Body of pancreas (tissue), 4 donors: Measurements from ENCODE around the gene RAD51B. TPM values are rescaled to one million over a fixed set of nuclear protein-coding genes. Genes with fewer than 3 reads are reported as not detected.
A peak's percentile ranks its signal among the peaks of the same experiment; 100 is the strongest.

Source experiments
- ATAC-seq: fragments of 150-250 bp; one replicate; pipeline ENCODE4 v1.9.1; 2016
- DNase-seq, 4 donors: peaks; one replicate each; pipeline ENCODE4 v3.0.0-alpha.2; 2019
- H3K27ac ChIP-seq, 4 donors: fragments of 200-600 bp; sonication (generic); 1 replicate in 3 of 4; 2 replicates in 1 of 4; pipeline versions ENCODE4 v1.5.1 to v1.6.1; 2016 to 2019; ENCODE audit warnings: mild to moderate bottlenecking in 1 of 4, mixed read lengths in 1 of 4, moderate library complexity in 1 of 4
- H3K27me3 ChIP-seq, 2 donors: fragments of 200-600 bp; sonication (generic); one replicate each; pipeline ENCODE4 v1.6.0; 2016; ENCODE audit warnings: mild to moderate bottlenecking in 1 of 2
- H3K36me3 ChIP-seq, 2 donors: fragments of 200-600 bp; sonication (generic); replicated peaks in 1 of 2; 2 replicates each; pipeline ENCODE4 v1.5.1; 2016; ENCODE audit warnings: low read depth in 2 of 2; ENCODE audit not compliant: insufficient read depth in 1 of 2
- H3K4me1 ChIP-seq: fragments of 200-600 bp; sonication (generic); one replicate; pipeline ENCODE4 v1.6.0; 2016
- H3K4me3 ChIP-seq, 2 donors: fragments of 200-600 bp; sonication (generic); 1 replicate in 1 of 2; 2 replicates in 1 of 2; pipeline ENCODE4 v1.5.1; 2016 to 2019
- H3K9me3 ChIP-seq, 3 donors: fragments of 200-600 bp; sonication (generic); 1 replicate in 2 of 3; 2 replicates in 1 of 3; pipeline ENCODE4 v1.5.1; 2016
- POLR2A ChIP-seq, 3 donors: fragments of 450-650 bp; IDR thresholded peaks; one replicate each; pipeline ENCODE4 v1.6.1; 2016; ENCODE audit warnings: antibody characterized with exemption in 3 of 3, mild to moderate bottlenecking in 2 of 3
- WGBS, 2 donors: methylation state at CpG; one replicate each; pipeline ENCODE4 v1.1.5; 2017; 5-methylcytosine and 5-hydroxymethylcytosine counted together
- intact Hi-C: fragments of 100-400 bp; cut with DNase I; formaldehyde crosslinking; loops from one replicate; pipeline ENCODE4 v1.15.1; 2023
- total RNA-seq, 2 donors: library from RNA; depleted of rRNA; stranded (reverse); fragments of >200 nt; gene quantifications; one replicate each; pipeline ENCODE4 v1.1.0, GENCODE V29; 2016
- TF ChIP-seq, protein P1 (sequence below), 7 experiments: fragments of 450-650 bp in 4 of 7; fragments of 200-600 bp in 3 of 7; sonication (generic) in 3 of 7; IDR thresholded peaks; one replicate each; pipeline ENCODE4 v1.5.1; 2016 to 2019; ENCODE audit warnings: antibody characterized with exemption in 7 of 7

RAD51B gene
- total RNA-seq, 2 donors from 2014 or later: 12.2 to 29.6 TPM

DNA sequence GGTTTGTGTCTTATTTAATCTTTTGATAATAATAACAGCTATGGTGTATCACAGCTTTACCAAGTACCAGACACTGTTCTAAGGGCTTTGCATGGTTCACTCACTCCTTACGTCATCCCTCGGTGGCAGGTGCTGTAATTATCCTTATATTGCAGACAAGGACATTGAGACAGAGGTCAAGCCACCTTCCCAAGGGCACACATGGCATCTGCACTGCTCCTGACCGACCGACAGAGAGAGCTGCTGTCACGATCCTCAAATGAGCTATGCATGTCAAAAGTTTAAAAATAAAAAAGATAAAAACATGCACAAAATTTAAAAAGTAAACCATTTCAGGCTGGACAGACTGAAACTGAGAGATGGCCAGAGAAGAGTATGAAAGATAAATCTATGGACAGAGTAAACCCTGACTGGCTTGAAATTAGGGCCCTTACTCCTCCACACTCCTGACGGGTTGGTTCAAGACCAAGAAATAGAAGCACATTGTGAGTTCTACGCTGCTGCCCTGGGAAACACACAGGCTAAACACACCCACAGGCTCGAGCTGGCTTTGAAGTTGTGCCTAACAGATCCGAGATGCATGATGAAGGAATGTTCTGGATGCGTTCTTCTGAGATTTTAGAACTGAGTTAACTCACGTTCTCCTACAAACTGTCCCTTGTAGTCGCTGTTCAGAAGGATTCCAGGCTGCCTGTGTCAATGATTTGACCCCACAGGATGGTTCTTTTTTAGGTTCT, 704.6 kb downstream of the RAD51B start:
- H3K4me3 ChIP-seq: no peak overlapping the region
- peaks cover 99% of the 10 kb centered on the region for H3K4me1 ChIP-seq
- ATAC-seq: no peak
- no peaks in the 10 kb centered on the region for H3K27me3 ChIP-seq
- intact Hi-C loops: no loop called here
- no peaks in the 10 kb centered on the region for H3K9me3 ChIP-seq
- DNase-seq: peak; percentile 58 to 69 (median 61)
- no peaks in the 10 kb centered on the region for H3K36me3 ChIP-seq
- H3K27ac ChIP-seq: peak overlapping the region; percentile 34 to 98 (median 68)
- 46 to 54% methylated on average over 12 of the region's 12 CpGs for WGBS, 2 donors
- no peak for TF ChIP-seq POLR2A (IDR thresholded peaks at IDR 0.05)
- TF ChIP-seq, protein P1, sequence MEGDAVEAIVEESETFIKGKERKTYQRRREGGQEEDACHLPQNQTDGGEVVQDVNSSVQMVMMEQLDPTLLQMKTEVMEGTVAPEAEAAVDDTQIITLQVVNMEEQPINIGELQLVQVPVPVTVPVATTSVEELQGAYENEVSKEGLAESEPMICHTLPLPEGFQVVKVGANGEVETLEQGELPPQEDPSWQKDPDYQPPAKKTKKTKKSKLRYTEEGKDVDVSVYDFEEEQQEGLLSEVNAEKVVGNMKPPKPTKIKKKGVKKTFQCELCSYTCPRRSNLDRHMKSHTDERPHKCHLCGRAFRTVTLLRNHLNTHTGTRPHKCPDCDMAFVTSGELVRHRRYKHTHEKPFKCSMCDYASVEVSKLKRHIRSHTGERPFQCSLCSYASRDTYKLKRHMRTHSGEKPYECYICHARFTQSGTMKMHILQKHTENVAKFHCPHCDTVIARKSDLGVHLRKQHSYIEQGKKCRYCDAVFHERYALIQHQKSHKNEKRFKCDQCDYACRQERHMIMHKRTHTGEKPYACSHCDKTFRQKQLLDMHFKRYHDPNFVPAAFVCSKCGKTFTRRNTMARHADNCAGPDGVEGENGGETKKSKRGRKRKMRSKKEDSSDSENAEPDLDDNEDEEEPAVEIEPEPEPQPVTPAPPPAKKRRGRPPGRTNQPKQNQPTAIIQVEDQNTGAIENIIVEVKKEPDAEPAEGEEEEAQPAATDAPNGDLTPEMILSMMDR (IDR thresholded peaks at IDR 0.05): peak in 6 of 7 experiments; percentile 23 to 67 (median 56)

DNA sequence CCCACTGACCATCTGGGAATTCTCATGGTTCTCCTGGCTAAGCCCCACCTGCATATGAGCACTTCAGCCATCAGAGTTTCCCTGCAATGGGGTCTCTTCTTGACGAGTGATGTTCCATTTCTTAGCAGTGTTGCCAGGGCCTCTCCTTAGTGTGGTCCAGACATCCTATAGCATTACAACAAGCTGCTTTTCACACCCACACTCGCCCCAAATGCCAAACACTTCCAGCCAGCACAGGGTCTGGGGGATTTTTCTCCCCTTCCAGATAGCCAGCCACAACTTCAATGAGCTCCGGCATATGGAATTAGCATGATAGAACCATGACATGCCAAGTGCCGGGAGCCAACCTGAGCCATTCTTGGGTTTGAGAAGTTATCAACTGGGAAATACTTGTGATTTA, 705.9 kb downstream of the RAD51B start:
- Histone ChIP-seq H3K4me3 (no peak overlapping the region), H3K9me3 (no peaks in the 10 kb centered on the region), H3K27me3 (no peaks in the 10 kb centered on the region), H3K4me1 (peaks cover 87% of the 10 kb centered on the region), H3K36me3 (no peaks in the 10 kb centered on the region), H3K27ac (peak overlapping the region in 3 of 4 donors; percentile 82 to 89 (median 88))
- no peak for ATAC-seq
- WGBS, 2 donors: 92 to 98% methylated on average over 4 of the region's 4 CpGs
- intact Hi-C loops: no loop called here
- DNase-seq: no peak
- TF ChIP-seq, protein P1 (IDR thresholded peaks at IDR 0.05): no peak
- no peak for TF ChIP-seq POLR2A (IDR thresholded peaks at IDR 0.05)

DNA sequence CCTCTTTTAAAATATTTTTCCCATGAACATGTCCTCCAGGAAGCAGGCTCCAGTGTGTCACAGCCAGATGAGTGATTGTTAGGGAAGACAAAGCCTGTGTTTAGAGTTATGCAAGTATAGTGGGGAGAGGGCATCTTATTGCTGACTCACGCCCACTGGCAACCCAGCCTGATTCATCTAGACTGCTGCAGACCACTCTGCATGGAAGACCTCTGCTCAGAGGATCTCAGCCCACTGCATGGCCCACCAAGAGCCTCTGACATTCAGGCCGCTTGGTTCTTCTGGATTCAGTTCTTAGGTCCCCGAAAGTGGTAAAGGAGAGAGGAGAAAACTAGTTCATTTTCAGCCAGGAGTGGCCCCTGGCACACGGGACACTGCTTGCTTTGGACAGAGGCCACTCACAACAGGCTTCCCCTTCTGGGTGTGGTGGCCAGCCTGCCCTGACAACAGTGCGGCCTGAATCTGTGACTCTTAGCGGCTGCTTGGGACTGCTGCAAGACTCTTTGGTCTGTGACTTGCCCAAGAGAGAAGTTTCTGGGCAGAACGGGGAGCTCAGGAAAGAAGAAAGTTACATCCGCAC, 707.0 kb downstream of the RAD51B start:
- no peak overlapping the region for H3K4me3 ChIP-seq
- TF ChIP-seq POLR2A (IDR thresholded peaks at IDR 0.05): peak in 2 of 3 donors; percentile 30 to 50
- TF ChIP-seq, protein P1 (IDR thresholded peaks at IDR 0.05): no peak
- H3K36me3 ChIP-seq: no peaks in the 10 kb centered on the region
- 43 to 45% methylated on average over 8 of the region's 8 CpGs for WGBS, 2 donors
- DNase-seq (peak; percentile 76 to 89 (median 80)), ATAC-seq (peak; percentile 81)
- no peaks in the 10 kb centered on the region for H3K9me3 ChIP-seq
- H3K27me3 ChIP-seq: no peaks in the 10 kb centered on the region
- intact Hi-C loops: no loop called here
- peak overlapping the region; percentile 81 to 89 (median 85) for H3K27ac ChIP-seq
- H3K4me1 ChIP-seq: peaks cover 76% of the 10 kb centered on the region

DNA sequence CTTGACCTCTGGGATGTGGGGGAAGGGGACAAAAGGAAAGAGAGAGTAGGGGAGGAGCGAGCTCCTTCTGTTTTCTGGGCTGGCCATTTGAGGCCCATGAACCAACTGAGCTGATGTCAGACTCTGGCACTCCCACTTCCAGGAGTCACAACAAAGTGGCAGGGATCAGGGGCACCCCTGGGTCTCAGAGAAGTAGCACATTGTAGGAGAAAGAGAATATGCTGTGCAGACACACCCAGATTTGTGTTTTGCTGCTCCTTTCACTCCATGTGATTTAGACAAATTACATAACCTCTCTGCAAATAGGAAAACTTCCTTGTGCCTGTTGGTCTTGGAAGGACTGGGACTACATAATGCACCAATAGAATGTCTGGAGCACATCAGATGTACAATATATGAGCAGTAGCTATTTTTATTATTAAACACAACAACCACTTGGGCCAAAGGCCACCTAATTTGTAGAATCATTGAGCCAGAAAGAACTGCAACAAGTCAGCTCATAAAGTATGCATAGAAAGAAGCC, 707.8 kb downstream of the RAD51B start:
- ATAC-seq: peak; percentile 75
- intact Hi-C loops: no loop called here
- peak in 1 of 3 donors; percentile 40 for TF ChIP-seq POLR2A (IDR thresholded peaks at IDR 0.05)
- TF ChIP-seq, protein P1 (IDR thresholded peaks at IDR 0.05): no peak
- H3K4me1 ChIP-seq: peaks cover 68% of the 10 kb centered on the region
- H3K36me3 ChIP-seq: no peaks in the 10 kb centered on the region
- peak overlapping the region; percentile 81 to 89 (median 85) for H3K27ac ChIP-seq
- DNase-seq: peak; percentile 54 to 75 (median 61)
- WGBS, 2 donors: 45 to 52% methylated on average over 1 of the region's 1 CpG
- no peaks in the 10 kb centered on the region for H3K9me3 ChIP-seq
- H3K27me3 ChIP-seq: no peaks in the 10 kb centered on the region
- no peak overlapping the region for H3K4me3 ChIP-seq
